H1 (cell line): Measurements from ENCODE around the gene VASH1. TPM values are rescaled to one million over a fixed set of nuclear protein-coding genes. Genes with fewer than 3 reads are reported as not detected.
A peak's percentile ranks its signal among the peaks of the same experiment; 100 is the strongest.

Experiments used
- CTCF ChIA-PET: fragments of 300-600 bp; sonication (Branson Sonifier 250); formaldehyde crosslinking; loops from one replicate; lab custom pipeline; 2021; ENCODE audit not compliant: partially characterized antibody; lab: Charles Lee
- POLR2A ChIA-PET: fragments of 300-600 bp; sonication (Branson Sonifier 250); formaldehyde crosslinking; loops from one replicate; lab custom pipeline; 2021; ENCODE audit warnings: inconsistent platforms; ENCODE audit not compliant: partially characterized antibody; lab: Charles Lee
- DNase-seq, 2 experiments: peaks; one replicate each; pipeline versions ENCODE4 v3.0.0 to v3.0.0-alpha.2; 2010 to 2022; ENCODE audit warnings: low spot score in 2 of 2, low read depth in 1 of 2, mixed read lengths in 1 of 2
- FAIRE-seq: peaks from 2 replicates; lab custom pipeline; 2011; peaks lifted over from hg19 to GRCh38; lab: Jason Lieb, UNC
- H2AFZ ChIP-seq: 2 replicates; pipeline ENCODE4 v1.8.1; 2012; ENCODE audit warnings: low read length, inconsistent platforms
- H2AK5ac ChIP-seq: 2 replicates; pipeline ENCODE4 v1.6.1; 2013; ENCODE audit warnings: low read depth, low read length
- H2BK120ac ChIP-seq: replicated peaks from 2 replicates; pipeline ENCODE3; 2013; ENCODE audit warnings: low read depth, low read length, inconsistent platforms
- H2BK12ac ChIP-seq: 2 replicates; pipeline ENCODE4 v1.6.1; 2013; ENCODE audit warnings: low read depth, low read length
- H2BK15ac ChIP-seq: 2 replicates; pipeline ENCODE4 v1.6.1; 2013; ENCODE audit warnings: low read length
- H2BK20ac ChIP-seq: 2 replicates; pipeline ENCODE4 v1.6.1; 2013; ENCODE audit warnings: low read length
- H2BK5ac ChIP-seq: 2 replicates; pipeline ENCODE4 v1.6.1; 2013; ENCODE audit warnings: low read depth, low read length
- H3K14ac ChIP-seq: 2 replicates; pipeline ENCODE4 v1.6.1; 2013; ENCODE audit warnings: inconsistent platforms; ENCODE audit not compliant: insufficient read length
- H3K18ac ChIP-seq: 2 replicates; pipeline ENCODE4 v1.6.1; 2013; ENCODE audit warnings: low read length; ENCODE audit errors: extremely low read depth
- H3K23ac ChIP-seq: 2 replicates; pipeline ENCODE4 v1.6.1; 2013; ENCODE audit warnings: inconsistent platforms; ENCODE audit not compliant: insufficient read length
- H3K23me2 ChIP-seq: 2 replicates; pipeline ENCODE4 v1.6.1; 2013; ENCODE audit warnings: low read depth, low read length
- H3K27ac ChIP-seq: 2 replicates; pipeline ENCODE4 v1.6.1; 2011; ENCODE audit warnings: low read depth, low read length, inconsistent platforms
- H3K27me3 ChIP-seq, 4 experiments: replicated peaks in 1 of 4; 1 replicate in 1 of 4; 2 replicates in 3 of 4; pipeline versions ENCODE4 v1.6.1 to v1.8.1; 2011 to 2013; ENCODE audit warnings: low read length in 3 of 4, mild to moderate bottlenecking in 3 of 4, inconsistent platforms in 2 of 4, mixed read lengths in 2 of 4, moderate library complexity in 1 of 4; ENCODE audit not compliant: control insufficient read depth in 3 of 4, insufficient read depth in 3 of 4; ENCODE audit errors: extremely low read depth in 1 of 4
- H3K36me3 ChIP-seq, 4 experiments: 2 replicates each; pipeline versions ENCODE4 v1.6.1 to v1.8.1; 2011 to 2013; ENCODE audit warnings: mild to moderate bottlenecking in 4 of 4, low read length in 3 of 4, moderate library complexity in 2 of 4, control low read depth in 1 of 4, inconsistent platforms in 1 of 4; ENCODE audit not compliant: insufficient read depth in 4 of 4, control insufficient read depth in 2 of 4
- H3K4ac ChIP-seq: replicated peaks from 2 replicates; pipeline ENCODE3; 2013; ENCODE audit warnings: low read length, low read depth, mixed read lengths, inconsistent platforms; ENCODE audit not compliant: insufficient read length
- H3K4me1 ChIP-seq, 4 experiments: replicated peaks in 1 of 4; 1 replicate in 1 of 4; 2 replicates in 3 of 4; pipeline versions ENCODE4 v1.6.1 to v1.8.1; 2011 to 2013; ENCODE audit warnings: low read length in 3 of 4, inconsistent platforms in 2 of 4, mixed read lengths in 1 of 4; ENCODE audit not compliant: insufficient read depth in 4 of 4, control insufficient read depth in 3 of 4
- H3K4me2 ChIP-seq, 2 experiments: 2 replicates each; pipeline versions ENCODE4 v1.6.1 to v1.8.1; 2011 to 2013; ENCODE audit warnings: low read depth in 2 of 2, low read length in 2 of 2, control low read depth in 1 of 2, inconsistent platforms in 1 of 2, mild to moderate bottlenecking in 1 of 2; ENCODE audit not compliant: insufficient read depth in 1 of 2
- H3K4me3 ChIP-seq, 4 experiments: fragments of 200-600, 300-600 bp in 1 of 4; sonication (generic), shearing (Covaris generic), sonication (Bioruptor Twin) in 1 of 4; 2 replicates each; pipeline versions ENCODE4 v1.5.1 to v1.8.1; 2011 to 2016; ENCODE audit warnings: low read length in 4 of 4, low read depth in 3 of 4, control low read depth in 2 of 4, inconsistent platforms in 2 of 4, mild to moderate bottlenecking in 2 of 4, mixed read lengths in 1 of 4, moderate library complexity in 1 of 4; ENCODE audit not compliant: insufficient read depth in 2 of 4; ENCODE audit errors: extremely low read depth in 1 of 4
- H3K56ac ChIP-seq: replicated peaks from 2 replicates; pipeline ENCODE3; 2013; ENCODE audit warnings: low read depth, mild to moderate bottlenecking, mixed read lengths, low read length, inconsistent platforms; ENCODE audit not compliant: insufficient read length
- H3K79me1 ChIP-seq: 2 replicates; pipeline ENCODE4 v1.6.1; 2013; ENCODE audit warnings: low read depth, low read length, control low read depth
- H3K79me2 ChIP-seq, 2 experiments: 2 replicates each; pipeline versions ENCODE4 v1.6.1 to v1.8.1; 2012 to 2013; ENCODE audit warnings: low read length in 2 of 2, mild to moderate bottlenecking in 2 of 2, inconsistent platforms in 1 of 2; ENCODE audit not compliant: insufficient read depth in 2 of 2, control insufficient read depth in 1 of 2
- H3K9ac ChIP-seq, 4 experiments: replicated peaks in 1 of 4; 1 replicate in 1 of 4; 2 replicates in 3 of 4; pipeline versions ENCODE4 v1.6.1 to v1.8.1; 2011 to 2013; ENCODE audit warnings: low read depth in 3 of 4, low read length in 3 of 4, control low read depth in 2 of 4, mild to moderate bottlenecking in 2 of 4, moderate library complexity in 2 of 4, inconsistent platforms in 1 of 4; ENCODE audit errors: extremely low read depth in 1 of 4
- H3K9me3 ChIP-seq, 2 experiments: 2 replicates each; pipeline versions ENCODE4 v1.6.1 to v1.8.1; 2012 to 2013; ENCODE audit warnings: mild to moderate bottlenecking in 2 of 2, moderate library complexity in 2 of 2, control low read depth in 1 of 2, inconsistent platforms in 1 of 2, low read depth in 1 of 2, low read length in 1 of 2, mixed read lengths in 1 of 2; ENCODE audit not compliant: insufficient read depth in 2 of 2
- H4K20me1 ChIP-seq, 2 experiments: replicated peaks in 1 of 2; 2 replicates each; pipeline versions ENCODE3 to v1.8.1; 2011 to 2013; ENCODE audit warnings: inconsistent platforms in 2 of 2, low read length in 2 of 2, mild to moderate bottlenecking in 1 of 2; ENCODE audit not compliant: insufficient read depth in 2 of 2, control insufficient read depth in 1 of 2
- H4K5ac ChIP-seq: 2 replicates; pipeline ENCODE4 v1.6.1; 2013; ENCODE audit warnings: low read length, low read depth, mixed read lengths, inconsistent platforms; ENCODE audit not compliant: insufficient read length
- H4K8ac ChIP-seq: 2 replicates; pipeline ENCODE4 v1.8.0; 2013; ENCODE audit warnings: mild to moderate bottlenecking, moderate library complexity, low read length, inconsistent platforms; ENCODE audit not compliant: insufficient read depth; ENCODE audit errors: extremely low read depth
- H4K91ac ChIP-seq: replicated peaks from 2 replicates; pipeline ENCODE3; 2013; ENCODE audit warnings: low read length, mixed read lengths, inconsistent platforms; ENCODE audit not compliant: insufficient read length
- ATF3 ChIP-seq: IDR thresholded peaks from 2 replicates; pipeline ENCODE4 v1.6.1; 2011; ENCODE audit warnings: low read depth, mild to moderate bottlenecking, low read length; ENCODE audit not compliant: insufficient read depth
- CTBP2 ChIP-seq: IDR thresholded peaks from 2 replicates; pipeline ENCODE4 v1.7.0; 2011; ENCODE audit warnings: borderline replicate concordance, mild to moderate bottlenecking, moderate library complexity, mixed read lengths, low read length; ENCODE audit not compliant: insufficient read depth, insufficient read length
- KDM4A ChIP-seq: IDR thresholded peaks from one replicate; pipeline ENCODE4 v1.7.1; 2012; ENCODE audit warnings: low read depth, mild to moderate bottlenecking, moderate library complexity, low read length, inconsistent platforms; ENCODE audit not compliant: severe bottlenecking
- SUZ12 ChIP-seq: fragments of 200-600 bp; sonication (generic); IDR thresholded peaks from 2 replicates; pipeline ENCODE4 v1.6.1; 2012; ENCODE audit warnings: mild to moderate bottlenecking, inconsistent platforms, low read length, moderate library complexity, mixed read lengths
- WGBS, 2 experiments: shearing (Covaris generic) in 1 of 2; methylation state at CpG; one replicate each; pipeline versions ENCODE4 v1.1.6 to v1.1.7; 2013 to 2015; ENCODE audit warnings: low lambda C conversion rate in 2 of 2, mixed read lengths in 2 of 2, inconsistent platforms in 1 of 2, low coverage in 1 of 2, missing lambda C conversion rate in 1 of 2; ENCODE audit not compliant: insufficient replicate concordance in 2 of 2, insufficient coverage in 1 of 2, insufficient read length in 1 of 2; ENCODE audit errors: extremely low coverage in 1 of 2, missing lambda C conversion rate in 1 of 2; 5-methylcytosine and 5-hydroxymethylcytosine counted together
- polyA plus RNA-seq, 7 experiments: library from polyadenylated mRNA; depleted of rRNA in 3 of 7; stranded (reverse) in 5 of 7; unstranded in 2 of 7; fragments of >200 nt in 5 of 7; fragments of 200-250 nt in 2 of 7; gene quantifications; 1 replicate in 5 of 7; 2 replicates in 1 of 7; 4 replicates in 1 of 7; pipeline versions ENCODE4 v1.2.1 to v1.2.3, GENCODE V29; 2011 to 2013; ENCODE audit warnings: missing spikeins in 2 of 7, mixed read lengths in 2 of 7
- total RNA-seq: library from RNA; stranded (reverse); fragmentation: NEBNext Ultra II Directional; extraction: Animal tissue kit (Norgen Biotek cat#: 25700); gene quantifications from 2 replicates; pipeline ENCODE4 v1.2.1, GENCODE V29; 2021

VASH1 gene
- total and polyA plus RNA-seq, 2 of the 8 experiments (the other 6 are each of a cell fraction or from before 2014, with no cell fraction given) = 3.1 to 6.4 TPM

GRCh38 chr14:76761960-76762410, 717 bp downstream of the VASH1 start:
- H2BK15ac ChIP-seq = no peak overlapping the region
- H4K91ac ChIP-seq = no peak overlapping the region
- no peak overlapping the region for H3K27ac ChIP-seq
- FAIRE-seq (no peak), DNase-seq (no peak)
- TF ChIP-seq SUZ12 (peak; percentile 69; the same call in 1 of the 2 replicates), ATF3 (no peak), CTBP2 (peak; percentile 11), KDM4A (peak; percentile 89)
- H3K79me1 ChIP-seq = no peaks in the 10 kb centered on the region
- no peak overlapping the region; the same call in 1 of the 2 replicates for H2AFZ ChIP-seq
- no peak overlapping the region for H3K23ac ChIP-seq
- no peak overlapping the region for H3K14ac ChIP-seq
- peaks cover 24 to 52% (median 41%) of the 10 kb centered on the region in 4 experiments for H3K27me3 ChIP-seq
- no peak overlapping the region for H2BK120ac ChIP-seq
- POLR2A ChIA-PET = interaction anchor here (0.8 to 1.6 kb wide), 5 partner anchors 8 to 44 kb away, joined by 3 to 7 read pairs (median 3); no protein-coding TSS in a partner anchor
- peak overlapping the region; percentile 77 for H4K8ac ChIP-seq
- WGBS, 2 experiments = 3% methylated on average over 40 of the region's 54 CpGs; no CpG with 5 or more reads in 1 of the 2 experiments
- peaks cover 0 to 13% (median 2%) of the 10 kb centered on the region in 4 experiments; a peak in 5 of 7 replicates for H3K4me1 ChIP-seq
- peaks cover 16% of the 10 kb centered on the region for H3K23me2 ChIP-seq
- H3K18ac ChIP-seq = peak overlapping the region; percentile 87; the same call in 1 of the 2 replicates
- H2BK12ac ChIP-seq = no peak overlapping the region
- peak overlapping the region; percentile 52 to 66 (median 59) for H3K4me3 ChIP-seq
- no peaks in the 10 kb centered on the region for H3K79me2 ChIP-seq
- H3K4me2 ChIP-seq = peak overlapping the region; percentile 82 to 98
- H3K56ac ChIP-seq = no peak overlapping the region
- H3K9ac ChIP-seq = no peak overlapping the region; a peak in 2 of 7 replicates
- H3K9me3 ChIP-seq = no peaks in the 10 kb centered on the region
- no peak overlapping the region for H2BK20ac ChIP-seq
- CTCF ChIA-PET = interaction anchor here (7.5 to 10.1 kb wide), 2 partner anchors 21 to 53 kb away, joined by 48 to 70 read pairs; no protein-coding TSS in a partner anchor
- no peaks in the 10 kb centered on the region for H3K36me3 ChIP-seq
- no peak overlapping the region for H2BK5ac ChIP-seq
- no peak overlapping the region for H4K5ac ChIP-seq
- no peak overlapping the region for H3K4ac ChIP-seq
- H2AK5ac ChIP-seq = no peak overlapping the region
- H4K20me1 ChIP-seq = no peaks in the 10 kb centered on the region
